HEK293 (cell line): Measurements from ENCODE around the gene SNRNP27.

Source experiments
- ATF2 ChIP-seq: fragments of 450-650 bp; formaldehyde crosslinking; IDR thresholded peaks from 2 replicates; pipeline ENCODE4 v1.5.1; 2016; ENCODE audit warnings: missing biosample characterization, missing genetic modification characterization, low read depth
- BCL11B ChIP-seq: fragments of 450-650 bp; formaldehyde crosslinking; IDR thresholded peaks from 2 replicates; pipeline ENCODE4 v1.5.1; 2016; ENCODE audit warnings: low read depth, missing biosample characterization, missing genetic modification characterization
- KLF10 ChIP-seq: fragments of 450-650 bp; IDR thresholded peaks from 2 replicates; pipeline ENCODE4 v1.5.1; 2018; ENCODE audit warnings: missing biosample characterization, mild to moderate bottlenecking, missing genetic modification characterization
- KLF8 ChIP-seq: fragments of 450-650 bp; formaldehyde crosslinking; IDR thresholded peaks from 2 replicates; pipeline ENCODE4 v1.5.1; 2016; ENCODE audit warnings: missing biosample characterization, missing genetic modification characterization
- OSR2 ChIP-seq: fragments of 450-650 bp; formaldehyde crosslinking; IDR thresholded peaks from 2 replicates; pipeline ENCODE4 v1.5.1; 2016; ENCODE audit warnings: missing biosample characterization, missing genetic modification characterization
- SCRT1 ChIP-seq: fragments of 450-650 bp; formaldehyde crosslinking; IDR thresholded peaks from 2 replicates; pipeline ENCODE4 v1.5.1; 2016; ENCODE audit warnings: missing biosample characterization, missing genetic modification characterization, borderline replicate concordance
- SCRT2 ChIP-seq: fragments of 450-650 bp; formaldehyde crosslinking; IDR thresholded peaks from 2 replicates; pipeline ENCODE4 v1.5.1; 2016; ENCODE audit warnings: missing biosample characterization, missing genetic modification characterization
- SP3 ChIP-seq: fragments of 450-650 bp; formaldehyde crosslinking; IDR thresholded peaks from 2 replicates; pipeline ENCODE4 v1.5.1; 2016; ENCODE audit warnings: missing biosample characterization, missing genetic modification characterization
- WT1 ChIP-seq: fragments of 450-650 bp; formaldehyde crosslinking; IDR thresholded peaks from 2 replicates; pipeline ENCODE4 v1.5.1; 2016; ENCODE audit warnings: missing biosample characterization, missing genetic modification characterization
- YY1 ChIP-seq: fragments of 450-650 bp; formaldehyde crosslinking; IDR thresholded peaks from 2 replicates; pipeline ENCODE4 v1.5.1; 2018; ENCODE audit warnings: missing biosample characterization, missing genetic modification characterization
- ZBTB11 ChIP-seq: fragments of 450-650 bp; formaldehyde crosslinking; conservative IDR thresholded peaks from 2 replicates; pipeline ENCODE4 v1.5.1; 2016; ENCODE audit warnings: low read depth, missing biosample characterization, missing genetic modification characterization
- ZBTB17 ChIP-seq: fragments of 450-650 bp; formaldehyde crosslinking; IDR thresholded peaks from 2 replicates; pipeline ENCODE4 v1.5.1; 2016; ENCODE audit warnings: missing biosample characterization, missing genetic modification characterization
- ZNF121 ChIP-seq: fragments of 450-650 bp; formaldehyde crosslinking; IDR thresholded peaks from 2 replicates; pipeline ENCODE4 v1.5.1; 2016; ENCODE audit warnings: missing biosample characterization, missing genetic modification characterization
- ZNF24 ChIP-seq: fragments of 450-650 bp; formaldehyde crosslinking; IDR thresholded peaks from 2 replicates; pipeline ENCODE4 v1.5.1; 2016; ENCODE audit warnings: missing biosample characterization, missing genetic modification characterization
- ZNF335 ChIP-seq: fragments of 450-650 bp; formaldehyde crosslinking; conservative IDR thresholded peaks from 2 replicates; pipeline ENCODE4 v1.5.1; 2016; ENCODE audit warnings: missing biosample characterization, missing genetic modification characterization
- ZNF341 ChIP-seq: fragments of 450-650 bp; formaldehyde crosslinking; IDR thresholded peaks from 2 replicates; pipeline ENCODE4; 2016; ENCODE audit warnings: low read depth, missing biosample characterization, missing genetic modification characterization
- ZNF394 ChIP-seq: fragments of 450-650 bp; formaldehyde crosslinking; IDR thresholded peaks from 2 replicates; pipeline ENCODE4 v1.5.1; 2016; ENCODE audit warnings: missing biosample characterization, missing genetic modification characterization, mild to moderate bottlenecking, moderate library complexity, borderline replicate concordance
- ZNF433 ChIP-seq: fragments of 450-650 bp; formaldehyde crosslinking; IDR thresholded peaks from 2 replicates; pipeline ENCODE4 v1.5.1; 2016; ENCODE audit warnings: missing biosample characterization, missing genetic modification characterization, low read depth
- ZNF501 ChIP-seq: fragments of 450-650 bp; formaldehyde crosslinking; IDR thresholded peaks from 2 replicates; pipeline ENCODE4 v1.5.1; 2016; ENCODE audit warnings: missing biosample characterization, missing genetic modification characterization
- ZNF600 ChIP-seq: fragments of 450-650 bp; formaldehyde crosslinking; IDR thresholded peaks from 2 replicates; pipeline ENCODE4 v1.5.1; 2016; ENCODE audit warnings: missing biosample characterization, missing genetic modification characterization
- ZNF692 ChIP-seq: fragments of 450-650 bp; formaldehyde crosslinking; IDR thresholded peaks from 2 replicates; pipeline ENCODE4 v1.5.1; 2016; ENCODE audit warnings: missing biosample characterization, missing genetic modification characterization
- ZNF777 ChIP-seq: fragments of 450-650 bp; formaldehyde crosslinking; IDR thresholded peaks from 2 replicates; pipeline ENCODE4 v1.5.1; 2017; ENCODE audit warnings: missing biosample characterization, missing genetic modification characterization, borderline replicate concordance
- ZXDB ChIP-seq: fragments of 450-650 bp; formaldehyde crosslinking; IDR thresholded peaks from 2 replicates; pipeline ENCODE4 v1.5.1; 2016; ENCODE audit warnings: missing biosample characterization, missing genetic modification characterization
- TF ChIP-seq, protein P1 (sequence below): fragments of 450-650 bp; formaldehyde crosslinking; IDR thresholded peaks from 2 replicates; pipeline ENCODE4 v1.5.1; 2016; ENCODE audit warnings: missing biosample characterization, missing genetic modification characterization
- TF ChIP-seq, protein P2 (sequence below): fragments of 450-650 bp; formaldehyde crosslinking; IDR thresholded peaks from 2 replicates; pipeline ENCODE4 v1.5.1; 2016; ENCODE audit warnings: missing biosample characterization, missing genetic modification characterization
- TF ChIP-seq, protein P3 (sequence below): fragments of 450-650 bp; IDR thresholded peaks from 2 replicates; pipeline ENCODE4 v1.5.1; 2018; ENCODE audit warnings: missing biosample characterization, missing genetic modification characterization

The SNRNP27 gene

DNA sequence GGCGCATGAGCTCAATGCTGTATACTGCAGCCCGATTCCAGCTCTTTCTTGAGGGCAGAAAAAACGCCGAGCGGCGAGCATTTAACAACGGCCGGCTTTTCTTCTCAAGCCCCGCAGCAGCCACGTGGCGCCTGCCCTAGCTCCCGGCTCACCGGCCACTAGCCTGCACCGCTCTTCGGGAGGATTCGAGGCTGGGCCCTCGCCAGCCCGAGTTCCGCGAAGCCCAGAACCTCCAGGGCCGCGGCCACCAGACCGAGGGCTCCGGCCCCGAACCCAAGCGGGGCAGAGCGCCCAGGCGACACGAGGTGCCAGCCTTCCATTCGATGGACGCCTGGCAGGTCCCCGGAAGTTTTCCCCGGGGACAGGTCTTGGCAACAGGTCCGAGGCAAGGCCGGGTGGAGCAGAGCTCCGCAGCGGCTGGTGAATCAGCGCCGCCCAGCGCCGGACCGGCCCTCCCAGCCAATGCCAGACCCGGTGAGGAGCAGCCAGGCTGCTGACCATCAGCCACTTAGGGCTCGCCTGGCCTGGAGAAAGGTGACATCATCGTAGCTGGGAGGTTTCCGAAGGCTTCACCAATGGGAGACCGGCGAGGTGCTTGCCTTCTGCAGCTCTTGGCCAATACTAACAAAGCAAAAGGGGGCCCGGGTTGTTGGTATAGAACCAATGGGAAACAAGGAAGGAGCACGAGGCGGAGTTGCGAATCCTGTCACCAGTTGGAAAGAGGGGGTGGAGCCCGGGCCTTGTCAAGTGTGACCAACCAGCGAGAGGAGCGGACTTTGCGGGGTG is 20.6 kb downstream of the SNRNP27 start (continued):
- TF ChIP-seq ZNF777 (tag by site-specific recombination) (no peak), ZNF433 (tag by site-specific recombination) (no peak), ZNF341 (tag by site-specific recombination) (peak; percentile 58), ZBTB17 (tag by site-specific recombination) (peak; percentile 90), ZNF335 (peak; percentile 98), YY1 (tag by site-specific recombination) (0 out of 2 replicates have a peak, but pooled peaks have one; percentile 17), WT1 (tag by site-specific recombination) (peak; percentile 48), KLF10 (tag by site-specific recombination) (peak; percentile 71; the same call in 1 of the 2 replicates), ZNF692 (tag by site-specific recombination) (peak; percentile 74), ATF2 (tag by site-specific recombination) (peak; percentile 99), ZXDB (tag by site-specific recombination) (peak; percentile 48; the same call in 1 of the 2 replicates), SP3 (tag by site-specific recombination) (peak; percentile 89; the same call in 1 of the 2 replicates), KLF8 (tag by site-specific recombination) (peak; percentile 67; the same call in 1 of the 2 replicates), ZNF600 (peak; percentile 96), OSR2 (tag by site-specific recombination) (peak; percentile 35; the same call in 1 of the 2 replicates), ZNF501 (peak; percentile 97), SCRT2 (tag by site-specific recombination) (peak; percentile 100), ZBTB11 (peak; percentile 68), SCRT1 (tag by site-specific recombination) (peak; percentile 98), ZNF24 (tag by site-specific recombination) (peak; percentile 48; the same call in 1 of the 2 replicates), ZNF394 (tag by site-specific recombination) (peak; percentile 43; the same call in 1 of the 2 replicates), ZNF121 (tag by site-specific recombination) (no peak), BCL11B (tag by site-specific recombination) (peak; percentile 83; the same call in 1 of the 2 replicates)
- TF ChIP-seq, protein P1, sequence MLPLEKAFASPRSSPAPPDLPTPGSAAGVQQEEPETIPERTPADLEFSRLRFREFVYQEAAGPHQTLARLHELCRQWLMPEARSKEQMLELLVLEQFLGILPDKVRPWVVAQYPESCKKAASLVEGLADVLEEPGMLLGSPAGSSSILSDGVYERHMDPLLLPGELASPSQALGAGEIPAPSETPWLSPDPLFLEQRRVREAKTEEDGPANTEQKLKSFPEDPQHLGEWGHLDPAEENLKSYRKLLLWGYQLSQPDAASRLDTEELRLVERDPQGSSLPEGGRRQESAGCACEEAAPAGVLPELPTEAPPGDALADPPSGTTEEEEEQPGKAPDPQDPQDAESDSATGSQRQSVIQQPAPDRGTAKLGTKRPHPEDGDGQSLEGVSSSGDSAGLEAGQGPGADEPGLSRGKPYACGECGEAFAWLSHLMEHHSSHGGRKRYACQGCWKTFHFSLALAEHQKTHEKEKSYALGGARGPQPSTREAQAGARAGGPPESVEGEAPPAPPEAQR (tag by site-specific recombination) = no peak
- TF ChIP-seq, protein P2, sequence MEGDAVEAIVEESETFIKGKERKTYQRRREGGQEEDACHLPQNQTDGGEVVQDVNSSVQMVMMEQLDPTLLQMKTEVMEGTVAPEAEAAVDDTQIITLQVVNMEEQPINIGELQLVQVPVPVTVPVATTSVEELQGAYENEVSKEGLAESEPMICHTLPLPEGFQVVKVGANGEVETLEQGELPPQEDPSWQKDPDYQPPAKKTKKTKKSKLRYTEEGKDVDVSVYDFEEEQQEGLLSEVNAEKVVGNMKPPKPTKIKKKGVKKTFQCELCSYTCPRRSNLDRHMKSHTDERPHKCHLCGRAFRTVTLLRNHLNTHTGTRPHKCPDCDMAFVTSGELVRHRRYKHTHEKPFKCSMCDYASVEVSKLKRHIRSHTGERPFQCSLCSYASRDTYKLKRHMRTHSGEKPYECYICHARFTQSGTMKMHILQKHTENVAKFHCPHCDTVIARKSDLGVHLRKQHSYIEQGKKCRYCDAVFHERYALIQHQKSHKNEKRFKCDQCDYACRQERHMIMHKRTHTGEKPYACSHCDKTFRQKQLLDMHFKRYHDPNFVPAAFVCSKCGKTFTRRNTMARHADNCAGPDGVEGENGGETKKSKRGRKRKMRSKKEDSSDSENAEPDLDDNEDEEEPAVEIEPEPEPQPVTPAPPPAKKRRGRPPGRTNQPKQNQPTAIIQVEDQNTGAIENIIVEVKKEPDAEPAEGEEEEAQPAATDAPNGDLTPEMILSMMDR = peak; percentile 80
- TF ChIP-seq, protein P3, sequence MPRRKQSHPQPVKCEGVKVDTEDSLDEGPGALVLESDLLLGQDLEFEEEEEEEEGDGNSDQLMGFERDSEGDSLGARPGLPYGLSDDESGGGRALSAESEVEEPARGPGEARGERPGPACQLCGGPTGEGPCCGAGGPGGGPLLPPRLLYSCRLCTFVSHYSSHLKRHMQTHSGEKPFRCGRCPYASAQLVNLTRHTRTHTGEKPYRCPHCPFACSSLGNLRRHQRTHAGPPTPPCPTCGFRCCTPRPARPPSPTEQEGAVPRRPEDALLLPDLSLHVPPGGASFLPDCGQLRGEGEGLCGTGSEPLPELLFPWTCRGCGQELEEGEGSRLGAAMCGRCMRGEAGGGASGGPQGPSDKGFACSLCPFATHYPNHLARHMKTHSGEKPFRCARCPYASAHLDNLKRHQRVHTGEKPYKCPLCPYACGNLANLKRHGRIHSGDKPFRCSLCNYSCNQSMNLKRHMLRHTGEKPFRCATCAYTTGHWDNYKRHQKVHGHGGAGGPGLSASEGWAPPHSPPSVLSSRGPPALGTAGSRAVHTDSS (tag by site-specific recombination) = no peak
